ENCODE results near the gene SETDB2. TPM values are rescaled to one million over a fixed set of nuclear protein-coding genes. Genes with fewer than 3 reads are reported as not detected.

The SETDB2 gene
- total and polyA plus RNA-seq, 4 donors, result 5.0 to 22.9 (median 8.6) TPM

DNA sequence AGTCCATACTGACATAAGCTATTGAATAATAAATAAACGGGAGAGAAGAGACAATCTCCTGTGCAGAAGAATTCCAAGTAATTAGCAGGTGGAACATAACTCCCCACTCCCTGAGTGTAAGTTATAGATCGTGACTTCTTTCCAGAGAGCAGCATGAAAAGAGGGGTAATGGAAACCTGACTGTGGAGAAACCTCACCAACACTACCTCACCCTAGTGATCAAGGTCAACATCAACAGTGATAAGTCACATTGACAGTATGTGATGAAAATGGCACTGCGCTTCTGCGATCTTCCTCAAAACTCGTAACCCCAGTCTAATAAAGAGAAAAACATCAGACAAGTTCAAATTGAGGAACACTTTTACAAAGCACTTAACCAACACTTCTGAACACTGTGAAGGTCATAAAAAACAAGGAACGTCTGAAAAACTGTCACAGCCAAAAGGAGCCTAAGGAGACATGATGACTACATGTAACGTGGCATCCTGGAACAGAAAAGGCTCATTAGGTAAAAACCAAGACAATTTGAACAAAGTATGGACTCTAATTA lies 20.0 kb upstream of the SETDB2 start:
- DNase-seq (no peak), ATAC-seq (ENCODE audit: insufficient read depth, low FRiP score) (no peak)
- H3K36me3 ChIP-seq (ENCODE audit: control insufficient read depth in 4 of 4, insufficient read depth in 4 of 4, low read length in 4 of 4), result peaks cover 0 to 2% (median under 1%) of the 10 kb centered on the region in 4 donors
- no peak overlapping the region for H3K4me3 ChIP-seq
- H3K27me3 ChIP-seq (ENCODE audit: control insufficient read depth in 3 of 3, insufficient read depth in 3 of 3, low read length in 2 of 3), result no peaks in the 10 kb centered on the region
- TF ChIP-seq CTCF (IDR thresholded peaks at IDR 0.05; ENCODE audit: control extremely low read depth, extremely low read depth), result no peak
- H3K9ac ChIP-seq (ENCODE audit: insufficient read depth in 1 of 2, low read length in 2 of 2), result no peak overlapping the region
- no peaks in the 10 kb centered on the region for H3K9me3 ChIP-seq (ENCODE audit: control insufficient read depth in 4 of 4, insufficient read depth in 3 of 4, low read length in 3 of 4)
- H3K27ac ChIP-seq (ENCODE audit: low read depth in 1 of 2, low read length in 1 of 2), result no peak overlapping the region
- 80 to 84% methylated on average over 7 of the region's 7 CpGs for WGBS, 2 donors
- H3K4me1 ChIP-seq (ENCODE audit: control insufficient read depth in 5 of 5, insufficient read depth in 5 of 5, low read length in 5 of 5), result no peaks in the 10 kb centered on the region

GRCh38 chr13:49428041-49428763 lies 15.9 kb upstream of the SETDB2 start:
- ATAC-seq (ENCODE audit: insufficient read depth, low FRiP score) (no peak), DNase-seq (no peak)
- H3K9ac ChIP-seq (ENCODE audit: insufficient read depth in 1 of 2, low read length in 2 of 2), result no peak overlapping the region
- no peaks in the 10 kb centered on the region for H3K27me3 ChIP-seq (ENCODE audit: control insufficient read depth in 3 of 3, insufficient read depth in 3 of 3, low read length in 2 of 3)
- H3K9me3 ChIP-seq (ENCODE audit: control insufficient read depth in 4 of 4, insufficient read depth in 3 of 4, low read length in 3 of 4), result no peaks in the 10 kb centered on the region
- H3K27ac ChIP-seq (ENCODE audit: low read depth in 1 of 2, low read length in 1 of 2), result no peak overlapping the region
- H3K4me1 ChIP-seq (ENCODE audit: control insufficient read depth in 5 of 5, insufficient read depth in 5 of 5, low read length in 5 of 5), result no peaks in the 10 kb centered on the region
- 75 to 92% methylated on average over 2 of the region's 2 CpGs for WGBS, 2 donors
- H3K4me3 ChIP-seq, result no peak overlapping the region
- no peak for TF ChIP-seq CTCF (IDR thresholded peaks at IDR 0.05; ENCODE audit: control extremely low read depth, extremely low read depth)
- H3K36me3 ChIP-seq (ENCODE audit: control insufficient read depth in 4 of 4, insufficient read depth in 4 of 4, low read length in 4 of 4), result peaks cover 0 to 13% (median 3%) of the 10 kb centered on the region in 4 donors

GRCh38 chr13:49429121-49429520 lies 15.0 kb upstream of the SETDB2 start:
- 93 to 96% methylated on average over 1 of the region's 1 CpG for WGBS, 2 donors
- Histone ChIP-seq H3K9me3 (ENCODE audit: control insufficient read depth in 4 of 4, insufficient read depth in 3 of 4, low read length in 3 of 4) (no peaks in the 10 kb centered on the region), H3K9ac (ENCODE audit: insufficient read depth in 1 of 2, low read length in 2 of 2) (no peak overlapping the region), H3K27ac (ENCODE audit: low read depth in 1 of 2, low read length in 1 of 2) (no peak overlapping the region), H3K4me3 (no peak overlapping the region), H3K36me3 (ENCODE audit: control insufficient read depth in 4 of 4, insufficient read depth in 4 of 4, low read length in 4 of 4) (peaks cover 0 to 13% (median 2%) of the 10 kb centered on the region in 4 donors), H3K4me1 (ENCODE audit: control insufficient read depth in 5 of 5, insufficient read depth in 5 of 5, low read length in 5 of 5) (no peaks in the 10 kb centered on the region), H3K27me3 (ENCODE audit: control insufficient read depth in 3 of 3, insufficient read depth in 3 of 3, low read length in 2 of 3) (no peaks in the 10 kb centered on the region)
- no peak for TF ChIP-seq CTCF (IDR thresholded peaks at IDR 0.05; ENCODE audit: control extremely low read depth, extremely low read depth)
- no peak for ATAC-seq (ENCODE audit: insufficient read depth, low FRiP score)
- no peak for DNase-seq
